HepG2 (cell line): ENCODE data around the gene EIF4E1B. TPM values are rescaled to one million over a fixed set of nuclear protein-coding genes. Genes with fewer than 3 reads are reported as not detected.

Source experiments
- ATF1 ChIP-seq: IDR thresholded peaks from 2 replicates; pipeline ENCODE4 v1.6.1; 2016; ENCODE audit warnings: mild to moderate bottlenecking, control low read depth
- ATRX ChIP-seq: sonication (generic); formaldehyde crosslinking; IDR thresholded peaks from 2 replicates; pipeline ENCODE4 v1.4.0; 2020; ENCODE audit warnings: missing genetic modification reagents, borderline replicate concordance
- CEBPG ChIP-seq: IDR thresholded peaks from 2 replicates; pipeline ENCODE4 v1.6.1; 2016
- CSRNP2 ChIP-seq: sonication (generic); formaldehyde crosslinking; conservative IDR thresholded peaks from 2 replicates; pipeline ENCODE4 v1.8.0; 2022; ENCODE audit warnings: low read depth, missing genetic modification reagents
- GABPA ChIP-seq, 2 experiments: IDR thresholded peaks; 2 replicates each; pipeline ENCODE4 v1.6.1; 2011 to 2016; ENCODE audit warnings: low read depth in 2 of 2, low read length in 1 of 2, missing biosample characterization in 1 of 2, missing genetic modification characterization in 1 of 2
- GZF1 ChIP-seq: sonication (generic); formaldehyde crosslinking; IDR thresholded peaks from 2 replicates; pipeline ENCODE4 v1.5.1; 2020; ENCODE audit warnings: mild to moderate bottlenecking, missing genetic modification reagents
- HDAC1 ChIP-seq: sonication (generic); formaldehyde crosslinking; IDR thresholded peaks from 2 replicates; pipeline ENCODE4 v1.5.1; 2020; ENCODE audit warnings: mild to moderate bottlenecking, missing genetic modification reagents
- MXI1 ChIP-seq: IDR thresholded peaks from 3 replicates; pipeline ENCODE4 v1.6.1; 2012; ENCODE audit warnings: low read depth, low read length, inconsistent platforms, borderline replicate concordance
- SMAD1 ChIP-seq: sonication (generic); formaldehyde crosslinking; IDR thresholded peaks from 2 replicates; pipeline ENCODE4 v1.4.0; 2020; ENCODE audit warnings: missing genetic modification reagents, low read depth, mild to moderate bottlenecking, borderline replicate concordance
- ZFP41 ChIP-seq: sonication (generic); formaldehyde crosslinking; IDR thresholded peaks from 2 replicates; pipeline ENCODE4 v1.4.0; 2020; ENCODE audit warnings: mild to moderate bottlenecking, missing genetic modification reagents, borderline replicate concordance
- ZNF253 ChIP-seq: sonication (generic); formaldehyde crosslinking; IDR thresholded peaks from 2 replicates; pipeline ENCODE4 v1.8.0; 2022; ENCODE audit warnings: mild to moderate bottlenecking, missing genetic modification reagents, borderline replicate concordance
- ZNF263 ChIP-seq: sonication (generic); formaldehyde crosslinking; IDR thresholded peaks from 2 replicates; pipeline ENCODE4 v1.4.0; 2020; ENCODE audit warnings: missing genetic modification reagents
- ZNF264 ChIP-seq: sonication (generic); formaldehyde crosslinking; IDR thresholded peaks from 2 replicates; pipeline ENCODE4 v1.4.0; 2020; ENCODE audit warnings: missing genetic modification reagents
- ZNF337 ChIP-seq: sonication (generic); formaldehyde crosslinking; IDR thresholded peaks from 2 replicates; pipeline ENCODE4 v1.5.1; 2020; ENCODE audit warnings: missing genetic modification reagents, low read depth, mild to moderate bottlenecking, borderline replicate concordance
- ZNF562 ChIP-seq: sonication (generic); formaldehyde crosslinking; IDR thresholded peaks from 2 replicates; pipeline ENCODE4 v1.8.0; 2022; ENCODE audit warnings: missing genetic modification reagents, borderline replicate concordance
- ZNF629 ChIP-seq: sonication (generic); formaldehyde crosslinking; conservative IDR thresholded peaks from 2 replicates; pipeline ENCODE4 v1.5.0; 2020; ENCODE audit warnings: missing genetic modification reagents
- ZNF891 ChIP-seq: sonication (generic); formaldehyde crosslinking; IDR thresholded peaks from 2 replicates; pipeline ENCODE4 v1.5.0; 2020; ENCODE audit warnings: mild to moderate bottlenecking, missing genetic modification reagents
- polyA plus RNA-seq, 8 experiments: library from polyadenylated mRNA; depleted of rRNA in 3 of 8; stranded (reverse) in 7 of 8; unstranded in 1 of 8; fragments of >200 nt; fragmentation: Illumina TruSeq in 4 of 8; extraction: Trizol in 4 of 8; gene quantifications; 2 replicates each; pipeline versions ENCODE4 v1.2.1 to v1.2.3, GENCODE V29; 2011 to 2016; ENCODE audit warnings: low read depth in 4 of 8, missing spikeins in 1 of 8, mixed read lengths in 1 of 8; ENCODE audit not compliant: insufficient read depth in 1 of 8
- total RNA-seq, 5 experiments: library from RNA; depleted of rRNA; stranded (reverse); fragments of >200 nt; fragmentation: Illumina TruSeq; extraction: Trizol; gene quantifications; 2 replicates each; pipeline ENCODE4 v1.2.3, GENCODE V29; 2016; ENCODE audit warnings: low read depth in 1 of 5
- TF ChIP-seq, protein P1 (sequence below): sonication (generic); formaldehyde crosslinking; IDR thresholded peaks from 2 replicates; pipeline ENCODE4 v1.4.0; 2020; ENCODE audit warnings: mild to moderate bottlenecking, missing genetic modification reagents
- TF ChIP-seq, protein P2 (sequence below): sonication (generic); formaldehyde crosslinking; IDR thresholded peaks from 2 replicates; pipeline ENCODE4 v1.4.0; 2020; ENCODE audit warnings: missing genetic modification reagents
- TF ChIP-seq, protein P3 (sequence below): sonication (generic); formaldehyde crosslinking; IDR thresholded peaks from 2 replicates; pipeline ENCODE4 v1.4.0; 2020; ENCODE audit warnings: missing genetic modification reagents

The EIF4E1B gene
- total and polyA plus RNA-seq, 2 of the 13 experiments (the other 11 are each of a cell fraction or from before 2014, with no cell fraction given) = not detected

- TF ChIP-seq, protein P1, sequence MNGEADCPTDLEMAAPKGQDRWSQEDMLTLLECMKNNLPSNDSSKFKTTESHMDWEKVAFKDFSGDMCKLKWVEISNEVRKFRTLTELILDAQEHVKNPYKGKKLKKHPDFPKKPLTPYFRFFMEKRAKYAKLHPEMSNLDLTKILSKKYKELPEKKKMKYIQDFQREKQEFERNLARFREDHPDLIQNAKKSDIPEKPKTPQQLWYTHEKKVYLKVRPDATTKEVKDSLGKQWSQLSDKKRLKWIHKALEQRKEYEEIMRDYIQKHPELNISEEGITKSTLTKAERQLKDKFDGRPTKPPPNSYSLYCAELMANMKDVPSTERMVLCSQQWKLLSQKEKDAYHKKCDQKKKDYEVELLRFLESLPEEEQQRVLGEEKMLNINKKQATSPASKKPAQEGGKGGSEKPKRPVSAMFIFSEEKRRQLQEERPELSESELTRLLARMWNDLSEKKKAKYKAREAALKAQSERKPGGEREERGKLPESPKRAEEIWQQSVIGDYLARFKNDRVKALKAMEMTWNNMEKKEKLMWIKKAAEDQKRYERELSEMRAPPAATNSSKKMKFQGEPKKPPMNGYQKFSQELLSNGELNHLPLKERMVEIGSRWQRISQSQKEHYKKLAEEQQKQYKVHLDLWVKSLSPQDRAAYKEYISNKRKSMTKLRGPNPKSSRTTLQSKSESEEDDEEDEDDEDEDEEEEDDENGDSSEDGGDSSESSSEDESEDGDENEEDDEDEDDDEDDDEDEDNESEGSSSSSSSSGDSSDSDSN (CRISPR knock-in tag) = peak; percentile 33; the same call in 1 of the 2 replicates
- TF ChIP-seq GABPA (IDR thresholded peaks at IDR 0.05; ENCODE audit: low read depth, low read length) (no peak), GABPA (CRISPR knock-in tag; IDR thresholded peaks at IDR 0.05; ENCODE audit: low read depth) (peak; percentile 2; the same call in 1 of the 2 replicates), ZNF263 (CRISPR knock-in tag) (peak; percentile 41; the same call in 1 of the 2 replicates), ZNF264 (CRISPR knock-in tag) (peak; percentile 50; the same call in 1 of the 2 replicates), ZNF891 (CRISPR knock-in tag) (no peak), CSRNP2 (CRISPR knock-in tag) (no peak), GZF1 (CRISPR knock-in tag) (0 out of 2 replicates have a peak, but pooled peaks have one; percentile 33), HDAC1 (CRISPR knock-in tag) (0 out of 2 replicates have a peak, but pooled peaks have one; percentile 21), MXI1 (peak; percentile 22; the same call in 1 of the 3 replicates), CEBPG (CRISPR knock-in tag) (no peak), ZNF562 (no peak), ATF1 (CRISPR knock-in tag) (no peak), ATRX (no peak), ZNF253 (no peak), ZNF337 (CRISPR knock-in tag) (no peak), ZNF629 (CRISPR knock-in tag) (0 out of 2 replicates have a peak, but pooled peaks have one; percentile 21), ZFP41 (CRISPR knock-in tag) (no peak), SMAD1 (CRISPR knock-in tag) (0 out of 2 replicates have a peak, but pooled peaks have one; percentile 32)
- TF ChIP-seq, protein P2, sequence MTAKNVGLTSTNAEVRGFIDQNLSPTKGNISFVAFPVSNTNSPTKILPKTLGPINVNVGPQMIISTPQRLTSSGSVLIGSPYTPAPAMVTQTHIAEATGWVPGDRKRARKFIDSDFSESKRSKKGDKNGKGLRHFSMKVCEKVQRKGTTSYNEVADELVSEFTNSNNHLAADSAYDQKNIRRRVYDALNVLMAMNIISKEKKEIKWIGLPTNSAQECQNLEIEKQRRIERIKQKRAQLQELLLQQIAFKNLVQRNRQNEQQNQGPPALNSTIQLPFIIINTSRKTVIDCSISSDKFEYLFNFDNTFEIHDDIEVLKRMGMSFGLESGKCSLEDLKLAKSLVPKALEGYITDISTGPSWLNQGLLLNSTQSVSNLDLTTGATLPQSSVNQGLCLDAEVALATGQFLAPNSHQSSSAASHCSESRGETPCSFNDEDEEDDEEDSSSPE (CRISPR knock-in tag) = peak; percentile 39; the same call in 1 of the 2 replicates
- TF ChIP-seq, protein P3, sequence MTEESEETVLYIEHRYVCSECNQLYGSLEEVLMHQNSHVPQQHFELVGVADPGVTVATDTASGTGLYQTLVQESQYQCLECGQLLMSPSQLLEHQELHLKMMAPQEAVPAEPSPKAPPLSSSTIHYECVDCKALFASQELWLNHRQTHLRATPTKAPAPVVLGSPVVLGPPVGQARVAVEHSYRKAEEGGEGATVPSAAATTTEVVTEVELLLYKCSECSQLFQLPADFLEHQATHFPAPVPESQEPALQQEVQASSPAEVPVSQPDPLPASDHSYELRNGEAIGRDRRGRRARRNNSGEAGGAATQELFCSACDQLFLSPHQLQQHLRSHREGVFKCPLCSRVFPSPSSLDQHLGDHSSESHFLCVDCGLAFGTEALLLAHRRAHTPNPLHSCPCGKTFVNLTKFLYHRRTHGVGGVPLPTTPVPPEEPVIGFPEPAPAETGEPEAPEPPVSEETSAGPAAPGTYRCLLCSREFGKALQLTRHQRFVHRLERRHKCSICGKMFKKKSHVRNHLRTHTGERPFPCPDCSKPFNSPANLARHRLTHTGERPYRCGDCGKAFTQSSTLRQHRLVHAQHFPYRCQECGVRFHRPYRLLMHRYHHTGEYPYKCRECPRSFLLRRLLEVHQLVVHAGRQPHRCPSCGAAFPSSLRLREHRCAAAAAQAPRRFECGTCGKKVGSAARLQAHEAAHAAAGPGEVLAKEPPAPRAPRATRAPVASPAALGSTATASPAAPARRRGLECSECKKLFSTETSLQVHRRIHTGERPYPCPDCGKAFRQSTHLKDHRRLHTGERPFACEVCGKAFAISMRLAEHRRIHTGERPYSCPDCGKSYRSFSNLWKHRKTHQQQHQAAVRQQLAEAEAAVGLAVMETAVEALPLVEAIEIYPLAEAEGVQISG (CRISPR knock-in tag) = peak; percentile 68
Observed at GRCh38 chr5:176677209-176677939, 46.9 kb downstream of the EIF4E1B start (continued).
